ENCODE measurements around the gene PREX1. TPM values are rescaled to one million over a fixed set of nuclear protein-coding genes. Genes with fewer than 3 reads are reported as not detected.

The PREX1 gene
- total RNA-seq, 1 experiment from 2014 or later = 3.3 TPM

- no peak for DNase-seq
- no peaks in the 10 kb centered on the region for H4K20me1 ChIP-seq (ENCODE audit: insufficient read depth)
- ChIA-PET CTCF (no interaction called here), POLR2A (ENCODE audit: unreplicated experiment) (no interaction called here)
- no peaks in the 10 kb centered on the region for H3K27me3 ChIP-seq (ENCODE audit: insufficient read depth, low read depth)
- no peaks in the 10 kb centered on the region for H3F3A ChIP-seq (ENCODE audit: insufficient read depth, low read depth)
- no peaks in the 10 kb centered on the region for H3K4me1 ChIP-seq (replicated peaks; ENCODE audit: insufficient read depth)
- H3K4me3 ChIP-seq = no peak overlapping the region
- no TSS peak for BruUV-seq (replicated peaks)
- no peak overlapping the region for H3K27ac ChIP-seq
- H2AFZ ChIP-seq = no peak overlapping the region
- no peaks in the 10 kb centered on the region for H3K9me3 ChIP-seq (ENCODE audit: insufficient read depth, low read depth)
- no peaks in the 10 kb centered on the region for H3K79me2 ChIP-seq (ENCODE audit: low read depth)
- H3K9me2 ChIP-seq (ENCODE audit: insufficient read depth) = no peaks in the 10 kb centered on the region
- no peaks in the 10 kb centered on the region for H3K36me3 ChIP-seq (ENCODE audit: low read depth)
- no peak for TF ChIP-seq EZH2 (IDR thresholded peaks at IDR 0.05; ENCODE audit: low read depth)
- TF ChIP-seq, protein P1, sequence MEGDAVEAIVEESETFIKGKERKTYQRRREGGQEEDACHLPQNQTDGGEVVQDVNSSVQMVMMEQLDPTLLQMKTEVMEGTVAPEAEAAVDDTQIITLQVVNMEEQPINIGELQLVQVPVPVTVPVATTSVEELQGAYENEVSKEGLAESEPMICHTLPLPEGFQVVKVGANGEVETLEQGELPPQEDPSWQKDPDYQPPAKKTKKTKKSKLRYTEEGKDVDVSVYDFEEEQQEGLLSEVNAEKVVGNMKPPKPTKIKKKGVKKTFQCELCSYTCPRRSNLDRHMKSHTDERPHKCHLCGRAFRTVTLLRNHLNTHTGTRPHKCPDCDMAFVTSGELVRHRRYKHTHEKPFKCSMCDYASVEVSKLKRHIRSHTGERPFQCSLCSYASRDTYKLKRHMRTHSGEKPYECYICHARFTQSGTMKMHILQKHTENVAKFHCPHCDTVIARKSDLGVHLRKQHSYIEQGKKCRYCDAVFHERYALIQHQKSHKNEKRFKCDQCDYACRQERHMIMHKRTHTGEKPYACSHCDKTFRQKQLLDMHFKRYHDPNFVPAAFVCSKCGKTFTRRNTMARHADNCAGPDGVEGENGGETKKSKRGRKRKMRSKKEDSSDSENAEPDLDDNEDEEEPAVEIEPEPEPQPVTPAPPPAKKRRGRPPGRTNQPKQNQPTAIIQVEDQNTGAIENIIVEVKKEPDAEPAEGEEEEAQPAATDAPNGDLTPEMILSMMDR (conservative IDR thresholded peaks at IDR 0.05) = no peak
- H3K4me2 ChIP-seq = no peak overlapping the region
- intact Hi-C loops (cut with micrococcal nuclease; ENCODE audit: unreplicated experiment) = no loop called here
Observed at GRCh38 chr20:48749437-48749836, 78.4 kb downstream of the PREX1 start.

GRCh38 chr20:48748556-48748955, 79.2 kb downstream of the PREX1 start:
- ChIA-PET CTCF (no interaction called here), POLR2A (ENCODE audit: unreplicated experiment) (no interaction called here)
- no peak overlapping the region for H2AFZ ChIP-seq
- DNase-seq = no peak
- no peaks in the 10 kb centered on the region for H3K79me2 ChIP-seq (ENCODE audit: low read depth)
- no peaks in the 10 kb centered on the region for H3K27me3 ChIP-seq (ENCODE audit: insufficient read depth, low read depth)
- H3K27ac ChIP-seq = no peak overlapping the region
- no peaks in the 10 kb centered on the region for H3K36me3 ChIP-seq (ENCODE audit: low read depth)
- H4K20me1 ChIP-seq (ENCODE audit: insufficient read depth) = no peaks in the 10 kb centered on the region
- H3K9me2 ChIP-seq (ENCODE audit: insufficient read depth) = no peaks in the 10 kb centered on the region
- H3F3A ChIP-seq (ENCODE audit: insufficient read depth, low read depth) = no peaks in the 10 kb centered on the region
- no peak overlapping the region for H3K4me3 ChIP-seq
- no peaks in the 10 kb centered on the region for H3K4me1 ChIP-seq (replicated peaks; ENCODE audit: insufficient read depth)
- intact Hi-C loops (cut with micrococcal nuclease; ENCODE audit: unreplicated experiment) = no loop called here
- H3K4me2 ChIP-seq = no peak overlapping the region
- TF ChIP-seq EZH2 (IDR thresholded peaks at IDR 0.05; ENCODE audit: low read depth) = no peak
- TF ChIP-seq, protein P1 (conservative IDR thresholded peaks at IDR 0.05) = no peak
- no peaks in the 10 kb centered on the region for H3K9me3 ChIP-seq (ENCODE audit: insufficient read depth, low read depth)
- no TSS peak for BruUV-seq (replicated peaks)

GRCh38 chr20:48747840-48748414, 79.9 kb downstream of the PREX1 start:
- Histone ChIP-seq H3K36me3 (ENCODE audit: low read depth) (no peaks in the 10 kb centered on the region), H3K27ac (no peak overlapping the region), H4K20me1 (ENCODE audit: insufficient read depth) (no peaks in the 10 kb centered on the region), H3K4me2 (no peak overlapping the region), H3K27me3 (ENCODE audit: insufficient read depth, low read depth) (no peaks in the 10 kb centered on the region), H3K79me2 (ENCODE audit: low read depth) (no peaks in the 10 kb centered on the region), H3K4me1 (replicated peaks; ENCODE audit: insufficient read depth) (no peaks in the 10 kb centered on the region), H2AFZ (no peak overlapping the region), H3K9me3 (ENCODE audit: insufficient read depth, low read depth) (no peaks in the 10 kb centered on the region), H3K9me2 (ENCODE audit: insufficient read depth) (no peaks in the 10 kb centered on the region), H3F3A (ENCODE audit: insufficient read depth, low read depth) (no peaks in the 10 kb centered on the region), H3K4me3 (no peak overlapping the region)
- no peak for DNase-seq
- no TSS peak for BruUV-seq (replicated peaks)
- ChIA-PET POLR2A (ENCODE audit: unreplicated experiment) (no interaction called here), CTCF (no interaction called here)
- TF ChIP-seq, protein P1 (conservative IDR thresholded peaks at IDR 0.05) = no peak
- no peak for TF ChIP-seq EZH2 (IDR thresholded peaks at IDR 0.05; ENCODE audit: low read depth)
- intact Hi-C loops (cut with micrococcal nuclease; ENCODE audit: unreplicated experiment) = no loop called here

All from PC-9 (cell line).